OCI-LY1 (cell line): ENCODE data around the gene GALNT17.

ENCODE experiments used
- H2AFZ ChIP-seq: fragments of 200-600 bp; sonication (generic), shearing (Covaris generic); 2 replicates; pipeline ENCODE4 v1.6.0; 2014; ENCODE audit warnings: antibody characterized with exemption, mild to moderate bottlenecking, low read length
- H3F3A ChIP-seq: fragments of 200-600 bp; sonication (generic), shearing (Covaris generic); 2 replicates; pipeline ENCODE4 v1.6.0; 2014; ENCODE audit warnings: mild to moderate bottlenecking, antibody characterized with exemption, low read length, moderate library complexity; ENCODE audit not compliant: insufficient read depth
- H3K27ac ChIP-seq: fragments of 200-600 bp; sonication (generic); 2 replicates; pipeline ENCODE4 v1.5.1; 2014; ENCODE audit warnings: low read length, mixed run types, mild to moderate bottlenecking, low read depth; ENCODE audit not compliant: poor library complexity, severe bottlenecking
- H3K27me3 ChIP-seq: fragments of 200-600 bp; sonication (generic); 2 replicates; pipeline ENCODE4 v1.6.0; 2014; ENCODE audit warnings: antibody characterized with exemption, mild to moderate bottlenecking, low read length, moderate library complexity; ENCODE audit not compliant: insufficient read depth
- H3K36me3 ChIP-seq: fragments of 200-600 bp; sonication (generic); 2 replicates; pipeline ENCODE4 v1.6.1; 2014; ENCODE audit warnings: mild to moderate bottlenecking, antibody characterized with exemption, low read length, moderate library complexity, mixed read lengths; ENCODE audit not compliant: insufficient read depth
- H3K4me1 ChIP-seq: fragments of 200-600 bp; sonication (generic); 2 replicates; pipeline ENCODE4 v1.5.1; 2014; ENCODE audit warnings: mild to moderate bottlenecking, low read length, moderate library complexity; ENCODE audit not compliant: insufficient read depth, severe bottlenecking
- H3K4me2 ChIP-seq: fragments of 200-600 bp; sonication (generic), shearing (Covaris generic); 2 replicates; pipeline ENCODE4 v1.6.1; 2014; ENCODE audit warnings: low read length
- H3K4me3 ChIP-seq: fragments of 200-600 bp; sonication (generic); 2 replicates; pipeline ENCODE4 v1.5.1; 2014; ENCODE audit warnings: low read length, low read depth, mild to moderate bottlenecking, mixed read lengths; ENCODE audit not compliant: poor library complexity, severe bottlenecking
- H3K79me2 ChIP-seq: fragments of 200-600 bp; shearing (Covaris generic); 2 replicates; pipeline ENCODE4 v1.6.1; 2016; ENCODE audit warnings: mixed run types, low read length, mixed read lengths; ENCODE audit not compliant: insufficient read depth
- H3K9ac ChIP-seq: fragments of 200-600 bp; sonication (generic), shearing (Covaris generic); 2 replicates; pipeline ENCODE4 v1.6.1; 2014; ENCODE audit warnings: mild to moderate bottlenecking, low read length, mixed read lengths
- H3K9me2 ChIP-seq: fragments of 200-600 bp; sonication (generic), shearing (Covaris generic); 2 replicates; pipeline ENCODE4 v1.6.1; 2014; ENCODE audit warnings: low read depth, mild to moderate bottlenecking, low read length, mixed read lengths
- H3K9me3 ChIP-seq: fragments of 200-600 bp; shearing (Covaris generic); 2 replicates; pipeline ENCODE4 v1.6.1; 2014; ENCODE audit warnings: low read length, mixed read lengths
- H4K20me1 ChIP-seq: fragments of 200-600 bp; sonication (generic), shearing (Covaris generic); 2 replicates; pipeline ENCODE4 v1.6.0; 2016; ENCODE audit warnings: mild to moderate bottlenecking, low read length; ENCODE audit not compliant: insufficient read depth
- CTCF ChIP-seq: fragments of 200-600 bp; sonication (generic), shearing (Covaris generic); IDR thresholded peaks from 2 replicates; pipeline ENCODE4 v1.5.1; 2017; ENCODE audit warnings: mild to moderate bottlenecking, antibody characterized with exemption, low read length, moderate library complexity, mixed read lengths
- EZH2 ChIP-seq: fragments of 200-600 bp; sonication (generic), shearing (Covaris generic); IDR thresholded peaks from 2 replicates; pipeline ENCODE4 v1.8.0; 2017; ENCODE audit warnings: borderline replicate concordance, mixed run types, mild to moderate bottlenecking, antibody characterized with exemption, low read length, moderate library complexity, mixed read lengths

The GALNT17 gene

GRCh38 chr7:71507680-71508602, 376.0 kb downstream of the GALNT17 start:
- Histone ChIP-seq H3K27me3 (no peaks in the 10 kb centered on the region; the same call in 1 of the 2 replicates), H3K9me3 (no peaks in the 10 kb centered on the region), H3K27ac (no peak overlapping the region), H3K9me2 (no peaks in the 10 kb centered on the region), H3F3A (no peaks in the 10 kb centered on the region), H3K36me3 (no peaks in the 10 kb centered on the region), H3K4me3 (no peak overlapping the region), H3K4me2 (no peak overlapping the region), H2AFZ (no peak overlapping the region), H3K4me1 (no peaks in the 10 kb centered on the region), H4K20me1 (no peaks in the 10 kb centered on the region), H3K79me2 (no peaks in the 10 kb centered on the region), H3K9ac (no peak overlapping the region)
- TF ChIP-seq CTCF, result no peak
- TF ChIP-seq EZH2, result no peak

- Histone ChIP-seq H3K36me3 (no peaks in the 10 kb centered on the region), H3K9ac (no peak overlapping the region), H3K4me1 (no peaks in the 10 kb centered on the region), H3K27ac (no peak overlapping the region), H3K4me3 (no peak overlapping the region), H4K20me1 (no peaks in the 10 kb centered on the region), H3K9me2 (no peaks in the 10 kb centered on the region), H3K79me2 (no peaks in the 10 kb centered on the region), H2AFZ (no peak overlapping the region), H3K9me3 (no peaks in the 10 kb centered on the region), H3K4me2 (no peak overlapping the region), H3K27me3 (no peaks in the 10 kb centered on the region; the same call in 1 of the 2 replicates), H3F3A (no peaks in the 10 kb centered on the region)
- TF ChIP-seq CTCF, result no peak
- TF ChIP-seq EZH2, result no peak
Observed at GRCh38 chr7:71509381-71509780, 377.4 kb downstream of the GALNT17 start.

GRCh38 chr7:71511361-71511807, 379.4 kb downstream of the GALNT17 start:
- Histone ChIP-seq H3K27ac (no peak overlapping the region), H3K4me1 (no peaks in the 10 kb centered on the region), H3K9me2 (no peaks in the 10 kb centered on the region), H3F3A (no peaks in the 10 kb centered on the region), H3K9ac (no peak overlapping the region), H3K27me3 (no peaks in the 10 kb centered on the region; the same call in 1 of the 2 replicates), H4K20me1 (no peaks in the 10 kb centered on the region), H3K79me2 (no peaks in the 10 kb centered on the region), H3K9me3 (no peaks in the 10 kb centered on the region), H3K4me3 (no peak overlapping the region), H3K4me2 (no peak overlapping the region), H2AFZ (no peak overlapping the region), H3K36me3 (no peaks in the 10 kb centered on the region)
- TF ChIP-seq EZH2 (no peak), CTCF (peak; percentile 58)
